GM10847 (cell line): ENCODE measurements around the gene ZNF483.

Experiments used
- POLR2A ChIP-seq: IDR thresholded peaks from 2 replicates; pipeline ENCODE4 v1.6.1; 2011; ENCODE audit not compliant: insufficient read length; ENCODE audit errors: extremely low read depth

The ZNF483 gene

DNA sequence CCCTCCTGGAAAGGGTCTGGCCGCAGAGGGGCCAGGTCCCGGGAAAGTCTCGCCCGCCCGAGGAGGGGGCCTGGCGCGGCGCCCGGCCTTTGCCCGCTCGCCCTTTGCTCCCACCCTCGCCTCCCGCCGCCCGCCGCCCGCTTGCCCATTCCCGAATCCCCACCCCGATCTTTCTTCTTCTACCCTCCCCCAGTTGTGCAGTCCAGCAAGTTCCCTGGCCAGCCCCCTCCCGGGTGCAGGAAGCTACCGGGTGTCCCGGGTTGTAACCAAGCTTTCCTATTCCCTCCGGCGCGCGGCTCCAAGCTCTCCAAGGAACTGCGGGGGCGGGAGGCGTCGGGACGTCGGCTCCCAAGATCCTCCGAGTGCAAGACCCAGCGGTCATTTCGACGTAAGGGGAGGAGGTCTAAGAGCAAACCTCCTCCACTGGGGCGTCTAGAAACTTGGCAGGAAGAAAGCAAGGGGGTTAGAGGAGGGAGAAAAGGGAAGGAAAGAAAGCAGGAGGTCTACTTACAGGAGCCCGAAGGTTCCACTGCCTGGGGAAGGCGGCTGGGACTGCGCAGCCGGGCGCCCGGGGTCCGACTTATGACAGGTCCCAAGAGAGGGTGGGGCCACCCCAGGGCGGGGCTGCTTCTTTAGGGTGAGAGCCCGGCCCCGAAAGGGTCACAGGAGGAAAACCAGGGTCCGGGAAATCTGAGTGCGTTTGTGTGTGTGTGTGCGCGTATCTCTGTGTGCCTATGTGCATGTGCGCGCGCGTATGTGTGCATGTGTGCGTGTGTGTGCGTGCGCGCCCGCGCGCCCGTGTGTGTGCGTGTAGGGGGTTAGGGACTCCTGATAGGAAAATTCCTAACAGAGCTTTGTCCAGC lies 74.3 kb downstream of the ZNF483 start, which contains the start of gene PTGR1:
Gene PTGR1 (minus strand): TSS at position 556 of the 863 bp plus-strand sequence. CDS start 2,225 bp downstream, outside the sequence.
- no peak for TF ChIP-seq POLR2A

DNA sequence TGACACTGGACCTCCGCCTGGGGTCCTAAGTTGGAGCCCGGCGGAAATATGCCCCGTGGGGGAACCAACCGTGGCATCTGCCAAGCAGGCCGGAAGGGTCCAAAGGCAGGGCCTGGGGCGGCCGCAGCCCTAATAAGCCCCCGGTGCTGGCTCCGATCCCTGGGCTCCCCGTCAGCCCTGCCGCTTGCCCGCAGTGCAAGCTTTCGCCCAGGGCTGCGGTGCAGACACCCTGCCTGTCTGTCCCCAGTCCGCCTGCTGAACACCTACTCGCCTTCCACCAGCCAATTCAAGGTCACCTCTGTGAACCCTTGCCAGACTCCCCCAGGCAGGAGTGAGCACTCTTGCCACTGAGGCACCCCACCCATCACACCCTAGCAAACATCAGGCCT lies 75.0 kb downstream of the ZNF483 start:
- no peak for TF ChIP-seq POLR2A

DNA sequence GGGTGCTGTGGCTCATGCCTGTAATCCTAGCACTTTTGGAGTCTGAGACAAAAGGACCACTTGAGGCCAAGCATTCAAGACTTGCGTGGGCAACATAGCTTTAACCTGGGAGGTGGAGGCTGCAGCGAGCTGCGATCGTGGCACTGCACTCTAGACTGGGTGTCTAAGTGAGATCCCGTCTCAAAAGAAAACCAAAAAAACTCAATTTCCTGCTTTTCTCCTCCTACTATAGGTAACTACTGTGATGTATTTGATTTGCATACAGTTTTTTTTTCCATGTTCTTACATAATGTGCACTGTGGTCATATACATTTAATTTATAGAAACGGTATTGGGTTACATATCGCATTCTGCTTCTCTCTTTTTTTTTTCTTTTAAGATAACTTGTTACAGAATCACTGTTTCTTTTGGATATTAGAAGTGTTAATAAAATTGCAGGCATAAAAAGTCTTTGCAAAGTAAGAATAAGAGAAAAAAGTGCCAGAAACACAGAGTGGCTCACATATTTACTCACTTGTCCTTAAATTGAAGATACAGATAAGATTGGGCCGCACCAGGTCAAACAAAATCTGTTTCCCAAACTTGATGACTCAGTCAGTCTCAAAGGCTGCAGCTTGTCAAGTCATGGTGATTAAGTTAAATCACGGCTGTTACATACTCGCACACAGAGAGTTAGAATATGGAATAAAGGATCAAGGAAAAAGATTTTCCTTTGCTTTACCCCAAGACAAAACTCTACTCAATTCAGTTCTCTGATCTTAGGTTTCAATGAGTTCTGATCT lies 76.4 kb downstream of the ZNF483 start:
- no peak for TF ChIP-seq POLR2A

DNA sequence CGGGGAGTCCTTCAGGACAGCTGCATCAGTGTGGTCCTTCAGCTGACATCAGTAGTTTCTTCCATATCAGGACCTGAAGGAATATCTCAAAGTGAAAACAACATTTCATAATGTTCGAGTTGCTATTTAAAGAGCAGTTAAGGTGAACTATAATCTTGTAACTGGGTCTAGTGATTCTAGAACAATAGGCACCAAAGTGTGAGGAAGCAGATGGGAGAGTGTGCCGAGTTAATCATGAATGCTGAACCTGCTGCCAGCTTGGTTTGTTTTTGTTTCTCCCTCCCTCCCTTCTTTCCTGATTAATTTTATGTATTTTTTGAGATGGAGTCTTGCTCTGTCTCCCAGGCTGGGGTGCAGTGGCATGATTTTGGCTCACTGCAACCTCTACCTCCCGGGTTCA lies 78.1 kb downstream of the ZNF483 start:
- TF ChIP-seq POLR2A: no peak

DNA sequence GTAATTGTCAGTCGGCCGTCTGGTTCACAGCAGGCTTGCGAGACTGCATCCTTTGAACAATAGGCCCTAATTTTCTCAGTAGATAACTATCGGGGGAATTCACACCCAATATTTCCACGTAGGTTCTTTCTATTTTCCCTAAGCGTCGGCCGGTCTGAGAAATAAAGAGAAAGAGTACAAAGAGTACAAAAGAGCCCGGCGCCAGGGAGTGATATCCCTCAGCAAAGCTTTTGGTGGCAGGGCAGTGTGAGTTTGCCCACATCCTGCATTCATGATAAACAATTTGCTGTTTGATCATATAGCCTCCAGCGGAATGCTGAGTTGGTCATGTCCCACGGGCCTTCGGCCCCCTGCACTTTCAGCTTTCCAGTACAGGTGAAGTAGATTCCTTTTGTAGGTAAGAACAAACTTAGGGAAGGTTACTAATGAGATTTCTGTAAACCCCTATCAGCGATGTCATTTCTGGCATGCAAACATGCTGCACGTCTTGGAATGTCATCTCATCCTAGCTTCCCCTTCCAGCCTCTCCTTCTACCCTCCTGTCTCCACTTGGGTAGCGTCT lies 79.2 kb downstream of the ZNF483 start:
- no peak for TF ChIP-seq POLR2A

DNA sequence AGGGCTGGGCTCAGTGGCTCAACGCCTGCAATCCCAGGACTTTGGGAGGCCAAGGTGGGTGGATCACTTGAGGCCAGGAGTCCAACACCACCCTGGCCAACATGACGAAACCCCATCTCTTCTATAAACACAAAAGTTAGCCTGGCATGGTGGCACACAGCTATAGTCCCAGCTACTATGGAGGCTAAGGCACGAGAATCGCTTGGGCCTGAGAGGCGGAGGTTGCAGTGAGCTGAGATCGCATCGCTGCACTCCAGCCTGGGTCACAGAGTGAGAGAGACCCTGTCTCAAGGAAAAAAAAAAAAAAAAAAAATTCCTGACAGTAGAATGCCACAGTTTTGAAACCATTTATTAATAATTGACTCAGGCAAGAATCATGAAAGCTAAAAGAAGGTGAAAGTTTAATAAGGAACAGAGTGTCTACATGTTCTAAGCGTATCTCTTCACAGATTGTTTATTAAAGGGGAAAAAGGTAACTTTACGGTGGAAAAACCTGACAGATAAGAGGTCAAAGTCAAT lies 80.1 kb downstream of the ZNF483 start:
- no peak for TF ChIP-seq POLR2A

DNA sequence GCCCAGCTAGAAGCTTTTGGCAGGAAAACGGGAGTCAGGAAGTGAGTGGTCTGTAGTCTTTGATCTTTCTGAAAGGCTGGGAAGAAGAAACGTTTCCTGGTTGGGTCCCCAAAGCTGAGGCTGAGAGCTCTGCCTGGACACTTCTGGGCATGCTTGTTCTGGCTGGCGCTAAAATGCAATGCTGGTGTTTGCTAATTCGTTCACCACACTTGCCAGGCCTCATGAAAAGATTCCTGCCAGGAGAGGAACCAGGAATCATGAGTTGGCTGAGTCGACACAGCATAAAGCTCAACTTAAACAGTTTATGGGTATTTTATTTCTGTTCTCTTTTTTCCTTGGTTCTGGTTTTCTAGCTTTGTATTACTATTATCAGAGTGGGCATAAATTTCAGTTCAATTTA lies 85.2 kb downstream of the ZNF483 start:
- no peak for TF ChIP-seq POLR2A

DNA sequence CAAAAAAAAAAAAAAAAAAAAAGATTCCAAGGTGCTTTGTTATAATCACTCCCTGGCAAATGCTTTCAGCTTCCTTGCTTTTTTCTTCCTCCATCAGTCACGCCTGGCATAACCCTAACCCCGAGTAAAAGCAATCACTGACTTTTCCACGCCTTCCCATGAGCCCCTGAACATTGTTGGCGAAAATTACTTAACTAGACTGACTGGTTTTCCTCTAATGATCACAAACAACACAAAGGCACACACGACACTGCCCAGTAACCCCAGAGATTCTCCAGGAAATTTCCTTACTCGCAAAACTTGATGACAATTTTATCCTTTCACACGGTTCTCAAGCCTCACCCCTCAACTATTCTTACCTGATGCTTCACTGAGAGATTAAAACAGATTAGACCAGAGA lies 85.9 kb downstream of the ZNF483 start:
- TF ChIP-seq POLR2A: no peak

DNA sequence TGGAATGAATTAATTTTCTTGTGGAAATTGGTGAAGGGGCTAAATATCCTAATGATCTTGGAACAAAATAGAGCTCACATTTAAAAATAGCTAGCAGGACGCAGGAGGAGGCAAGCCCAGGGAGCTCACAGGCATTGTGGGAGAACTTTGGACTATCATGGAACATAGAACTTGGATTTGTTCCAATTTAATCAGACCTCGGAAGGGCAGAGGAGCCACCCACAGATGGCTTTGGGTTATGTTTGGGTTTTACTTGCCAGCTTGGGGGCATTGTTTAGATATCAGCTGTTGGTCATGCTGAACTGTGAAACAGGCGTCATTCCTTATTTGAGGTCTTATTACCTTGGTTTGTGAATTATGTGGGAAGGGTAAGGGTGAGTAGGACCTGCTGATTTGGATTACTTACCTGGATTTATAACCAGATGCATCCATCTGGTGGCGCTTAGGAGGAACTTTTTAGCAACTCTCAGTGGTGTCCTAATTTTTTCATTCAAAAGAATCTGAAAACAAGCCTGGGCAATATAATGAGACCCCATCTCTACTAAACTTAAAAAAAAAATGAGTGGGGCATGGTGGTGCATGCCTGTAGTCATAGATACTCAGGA lies 88.6 kb downstream of the ZNF483 start:
- TF ChIP-seq POLR2A: no peak

DNA sequence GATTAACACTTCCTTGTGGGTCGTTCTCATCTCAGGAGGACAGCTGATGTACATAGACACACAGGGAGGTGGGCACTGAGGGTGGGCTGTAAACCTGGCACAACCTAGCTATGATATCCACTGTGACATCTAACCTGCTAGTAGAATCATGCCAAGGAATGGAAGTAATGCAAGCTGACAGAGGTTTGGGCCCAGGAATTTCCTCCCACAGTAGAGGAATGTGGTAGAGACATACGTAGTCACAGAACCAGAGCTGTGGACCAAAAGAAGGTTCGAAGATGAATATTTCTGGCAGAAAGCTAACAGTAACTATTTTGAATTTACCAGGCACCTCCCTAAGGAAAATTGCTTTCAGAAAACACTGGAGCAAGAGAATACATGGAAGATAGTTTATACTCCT lies 90.9 kb downstream of the ZNF483 start:
- no peak for TF ChIP-seq POLR2A

DNA sequence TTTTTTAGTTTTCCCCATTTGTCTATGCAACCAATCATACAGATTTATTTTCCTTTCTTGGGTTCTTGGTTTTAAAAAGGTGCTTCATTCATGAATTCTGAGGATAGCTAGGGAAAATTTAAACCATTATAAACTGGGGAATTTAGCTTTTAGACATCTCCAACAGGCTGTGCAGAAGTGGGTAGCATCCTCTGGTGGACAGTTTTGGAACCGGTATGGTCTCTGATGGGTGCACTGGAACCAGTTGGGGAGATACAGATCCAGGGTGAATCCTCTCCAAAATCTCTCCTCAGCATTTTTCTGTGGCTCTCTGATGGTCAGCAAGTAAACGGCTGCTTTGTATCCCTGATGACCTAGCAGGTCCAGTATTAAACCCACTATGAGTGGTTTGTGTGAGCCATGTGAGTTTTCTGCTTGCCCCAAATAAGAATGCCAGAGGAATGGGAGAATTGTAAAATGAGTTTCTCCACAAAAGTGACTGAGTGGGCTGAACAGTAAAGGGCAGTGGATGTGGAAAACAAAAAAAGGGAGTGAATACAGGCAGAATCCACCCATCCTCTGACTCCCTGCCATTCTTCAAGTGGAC lies 97.0 kb downstream of the ZNF483 start:
- no peak for TF ChIP-seq POLR2A

DNA sequence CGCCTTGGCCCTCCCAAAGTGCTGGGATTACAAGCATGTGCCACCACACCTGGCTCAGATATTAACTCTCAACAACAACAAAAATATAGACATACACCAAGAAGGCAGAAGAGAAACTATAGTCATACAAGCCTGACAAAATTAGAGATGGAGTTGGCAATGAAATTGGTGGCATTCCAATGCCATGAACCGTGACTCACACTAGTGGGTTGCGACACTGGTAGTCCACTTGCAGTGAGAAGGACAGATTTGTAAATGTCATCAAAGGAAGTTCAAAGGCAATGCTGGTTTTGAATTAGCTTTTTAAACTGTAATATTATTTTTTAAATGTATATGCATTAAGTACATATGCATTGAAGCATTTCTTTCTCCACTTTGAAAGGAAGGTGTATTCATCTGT lies 97.6 kb downstream of the ZNF483 start:
- TF ChIP-seq POLR2A: no peak
